ES-I3 (cell line): ENCODE data around the gene VPS45.

Source experiments
- H3K36me3 ChIP-seq: 2 replicates; pipeline ENCODE4 v1.6.1; 2013; ENCODE audit warnings: mild to moderate bottlenecking, low read length, control low read depth, moderate library complexity; ENCODE audit not compliant: insufficient read depth
- H3K4me1 ChIP-seq: 2 replicates; pipeline ENCODE4 v1.6.1; 2013; ENCODE audit warnings: mild to moderate bottlenecking, control low read depth, low read length; ENCODE audit not compliant: insufficient read depth
- H3K9ac ChIP-seq: 2 replicates; pipeline ENCODE4 v1.6.1; 2013; ENCODE audit warnings: low read depth, mild to moderate bottlenecking, low read length, moderate library complexity
- H3K9me3 ChIP-seq: 2 replicates; pipeline ENCODE4 v1.6.1; 2013; ENCODE audit warnings: mild to moderate bottlenecking, low read length, moderate library complexity; ENCODE audit not compliant: control insufficient read depth, insufficient read depth

VPS45 gene

GRCh38 chr1:150151291-150152181 is 84.0 kb downstream of the VPS45 start:
- H3K9ac ChIP-seq, result peak overlapping the region; percentile 82
- peaks cover 11% of the 10 kb centered on the region; the same call in 1 of the 2 replicates for H3K4me1 ChIP-seq
- H3K9me3 ChIP-seq, result no peaks in the 10 kb centered on the region
- H3K36me3 ChIP-seq, result peaks cover 4% of the 10 kb centered on the region; the same call in 1 of the 2 replicates

GRCh38 chr1:150152182-150152536 is 84.6 kb downstream of the VPS45 start:
- Histone ChIP-seq H3K4me1 (peaks cover 11% of the 10 kb centered on the region; the same call in 1 of the 2 replicates), H3K9ac (no peak overlapping the region), H3K9me3 (no peaks in the 10 kb centered on the region), H3K36me3 (peaks cover 4% of the 10 kb centered on the region; the same call in 1 of the 2 replicates)

GRCh38 chr1:150152772-150153456 is 85.3 kb downstream of the VPS45 start:
- peaks cover 4% of the 10 kb centered on the region; the same call in 1 of the 2 replicates for H3K36me3 ChIP-seq

GRCh38 chr1:150154143-150154542 is 86.6 kb downstream of the VPS45 start:
- Histone ChIP-seq H3K4me1 (peaks cover 11% of the 10 kb centered on the region; the same call in 1 of the 2 replicates), H3K36me3 (peaks cover 4% of the 10 kb centered on the region; the same call in 1 of the 2 replicates), H3K9ac (no peak overlapping the region), H3K9me3 (no peaks in the 10 kb centered on the region)

More at GRCh38 chr1:150152772-150153456, 85.3 kb downstream of the VPS45 start:
- no peaks in the 10 kb centered on the region for H3K9me3 ChIP-seq
- H3K4me1 ChIP-seq, result peaks cover 11% of the 10 kb centered on the region; the same call in 1 of the 2 replicates
- H3K9ac ChIP-seq, result no peak overlapping the region

GRCh38 chr1:150155413-150156071 is 88.0 kb downstream of the VPS45 start:
- Histone ChIP-seq H3K36me3 (peaks cover 4% of the 10 kb centered on the region; the same call in 1 of the 2 replicates), H3K4me1 (peaks cover 11% of the 10 kb centered on the region; the same call in 1 of the 2 replicates), H3K9ac (no peak overlapping the region), H3K9me3 (no peaks in the 10 kb centered on the region)

GRCh38 chr1:150156868-150157603 is 89.5 kb downstream of the VPS45 start:
- H3K36me3 ChIP-seq, result peaks cover 4% of the 10 kb centered on the region; the same call in 1 of the 2 replicates
- no peak overlapping the region for H3K9ac ChIP-seq
- no peaks in the 10 kb centered on the region for H3K9me3 ChIP-seq
- H3K4me1 ChIP-seq, result peaks cover 17% of the 10 kb centered on the region

- H3K4me1 ChIP-seq, result peaks cover 23% of the 10 kb centered on the region
- no peak overlapping the region for H3K9ac ChIP-seq
- H3K9me3 ChIP-seq, result no peaks in the 10 kb centered on the region
- H3K36me3 ChIP-seq, result peaks cover 4% of the 10 kb centered on the region; the same call in 1 of the 2 replicates
Measured at GRCh38 chr1:150159550-150159949, 92.0 kb downstream of the VPS45 start.

- Histone ChIP-seq H3K9me3 (no peaks in the 10 kb centered on the region), H3K36me3 (no peaks in the 10 kb centered on the region), H3K4me1 (peaks cover 23% of the 10 kb centered on the region), H3K9ac (no peak overlapping the region)
Measured at GRCh38 chr1:150160964-150161621, 93.5 kb downstream of the VPS45 start.

- H3K4me1 ChIP-seq, result peaks cover 23% of the 10 kb centered on the region
- H3K9ac ChIP-seq, result peak overlapping the region; percentile 32
- no peaks in the 10 kb centered on the region for H3K36me3 ChIP-seq
- no peaks in the 10 kb centered on the region for H3K9me3 ChIP-seq
Measured at GRCh38 chr1:150161747-150162581, 94.4 kb downstream of the VPS45 start.

GRCh38 chr1:150162582-150162861 is 94.9 kb downstream of the VPS45 start:
- Histone ChIP-seq H3K36me3 (no peaks in the 10 kb centered on the region), H3K9me3 (no peaks in the 10 kb centered on the region), H3K4me1 (peaks cover 23% of the 10 kb centered on the region), H3K9ac (peak overlapping the region; percentile 32)

GRCh38 chr1:150162862-150163706 is 95.5 kb downstream of the VPS45 start:
- peaks cover 23% of the 10 kb centered on the region for H3K4me1 ChIP-seq
- peak overlapping the region; percentile 32 for H3K9ac ChIP-seq
- H3K36me3 ChIP-seq, result no peaks in the 10 kb centered on the region
- H3K9me3 ChIP-seq, result no peaks in the 10 kb centered on the region

- Histone ChIP-seq H3K4me1 (peaks cover 23% of the 10 kb centered on the region), H3K36me3 (no peaks in the 10 kb centered on the region), H3K9me3 (no peaks in the 10 kb centered on the region), H3K9ac (no peak overlapping the region)
Measured at GRCh38 chr1:150164224-150164623, 96.6 kb downstream of the VPS45 start.
